ENCODE data around the gene TENM3.

DNA sequence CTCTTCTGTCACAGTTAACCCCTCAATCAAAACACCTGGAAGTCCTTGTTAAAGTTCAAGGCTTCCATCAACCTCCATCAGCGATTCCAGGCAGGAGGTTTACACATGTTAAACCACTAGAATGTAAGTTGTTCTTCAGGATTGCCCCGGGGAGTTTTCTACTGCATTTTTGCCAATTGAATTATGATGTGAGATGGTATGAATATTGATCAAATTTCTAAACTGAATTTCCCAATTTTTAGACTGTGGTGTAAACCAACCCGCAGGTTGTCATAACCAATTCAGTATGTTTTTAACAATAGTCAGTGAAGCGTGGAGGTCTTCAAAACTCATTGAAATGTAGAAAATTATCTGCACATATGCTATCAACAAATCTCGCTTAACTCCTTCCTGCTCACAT, 21.2 kb upstream of the TENM3 start:
- TF ChIP-seq, protein P1, sequence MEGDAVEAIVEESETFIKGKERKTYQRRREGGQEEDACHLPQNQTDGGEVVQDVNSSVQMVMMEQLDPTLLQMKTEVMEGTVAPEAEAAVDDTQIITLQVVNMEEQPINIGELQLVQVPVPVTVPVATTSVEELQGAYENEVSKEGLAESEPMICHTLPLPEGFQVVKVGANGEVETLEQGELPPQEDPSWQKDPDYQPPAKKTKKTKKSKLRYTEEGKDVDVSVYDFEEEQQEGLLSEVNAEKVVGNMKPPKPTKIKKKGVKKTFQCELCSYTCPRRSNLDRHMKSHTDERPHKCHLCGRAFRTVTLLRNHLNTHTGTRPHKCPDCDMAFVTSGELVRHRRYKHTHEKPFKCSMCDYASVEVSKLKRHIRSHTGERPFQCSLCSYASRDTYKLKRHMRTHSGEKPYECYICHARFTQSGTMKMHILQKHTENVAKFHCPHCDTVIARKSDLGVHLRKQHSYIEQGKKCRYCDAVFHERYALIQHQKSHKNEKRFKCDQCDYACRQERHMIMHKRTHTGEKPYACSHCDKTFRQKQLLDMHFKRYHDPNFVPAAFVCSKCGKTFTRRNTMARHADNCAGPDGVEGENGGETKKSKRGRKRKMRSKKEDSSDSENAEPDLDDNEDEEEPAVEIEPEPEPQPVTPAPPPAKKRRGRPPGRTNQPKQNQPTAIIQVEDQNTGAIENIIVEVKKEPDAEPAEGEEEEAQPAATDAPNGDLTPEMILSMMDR (IDR thresholded peaks at IDR 0.05) = no peak
- TF ChIP-seq POLR2A (IDR thresholded peaks at IDR 0.05) = no peak

All from uterus (tissue), 2 donors.